Measurements from ENCODE around the gene TMTC2.

Gene TMTC2

GRCh38 chr12:83084516-83085234, 398.0 kb downstream of the TMTC2 start:
- no peak for TF ChIP-seq CTCF (IDR thresholded peaks at IDR 0.05; ENCODE audit: control extremely low read depth, extremely low read depth, low read depth, missing control alignments)
- POLR2A ChIA-PET, result no interaction called here
- DNase-seq (ENCODE audit: extremely low spot score), result no peak
- CTCF ChIA-PET, result interaction anchor here (0.8 kb wide), 1 partner anchor 10 kb away, joined by 3 read pairs; no protein-coding TSS in a partner anchor

- DNase-seq (ENCODE audit: extremely low spot score), result no peak
- ChIA-PET CTCF (no interaction called here), POLR2A (no interaction called here)
- no peak for TF ChIP-seq CTCF (IDR thresholded peaks at IDR 0.05; ENCODE audit: control extremely low read depth, extremely low read depth, low read depth, missing control alignments)
Measured at GRCh38 chr12:83086023-83086422, 399.3 kb downstream of the TMTC2 start.

- ChIA-PET POLR2A (no interaction called here), CTCF (interaction anchor here (3.2 kb wide), 1 partner anchor 9 kb away, joined by 9 read pairs; no protein-coding TSS in a partner anchor)
- DNase-seq (ENCODE audit: extremely low spot score), result no peak
- TF ChIP-seq CTCF (IDR thresholded peaks at IDR 0.05; ENCODE audit: control extremely low read depth, extremely low read depth, low read depth, missing control alignments), result no peak
Measured at GRCh38 chr12:83089575-83089974, 402.9 kb downstream of the TMTC2 start.

DNA sequence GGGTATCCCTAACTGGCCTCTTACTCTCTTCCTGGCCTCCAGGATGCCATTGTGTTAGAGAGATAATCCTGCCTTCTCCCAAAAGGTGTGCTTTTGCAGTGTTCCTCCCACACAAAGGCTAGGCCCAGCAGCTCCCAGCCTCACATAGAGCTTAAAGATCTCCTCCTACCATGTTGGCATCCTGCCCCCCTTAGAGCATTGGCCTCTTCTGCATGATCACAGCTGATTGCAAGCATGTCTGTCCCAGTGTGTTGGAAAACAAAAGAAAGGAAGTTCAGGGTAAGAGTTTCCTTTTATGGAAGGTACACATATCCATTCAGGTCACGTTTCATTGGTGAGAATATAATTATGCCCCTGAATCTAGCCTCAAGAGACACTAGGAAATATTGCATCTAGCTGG, 405.4 kb downstream of the TMTC2 start:
- DNase-seq (ENCODE audit: extremely low spot score), result no peak
- CTCF ChIA-PET, result no interaction called here
- TF ChIP-seq CTCF (IDR thresholded peaks at IDR 0.05; ENCODE audit: control extremely low read depth, extremely low read depth, low read depth, missing control alignments), result no peak
- POLR2A ChIA-PET, result no interaction called here

DNA sequence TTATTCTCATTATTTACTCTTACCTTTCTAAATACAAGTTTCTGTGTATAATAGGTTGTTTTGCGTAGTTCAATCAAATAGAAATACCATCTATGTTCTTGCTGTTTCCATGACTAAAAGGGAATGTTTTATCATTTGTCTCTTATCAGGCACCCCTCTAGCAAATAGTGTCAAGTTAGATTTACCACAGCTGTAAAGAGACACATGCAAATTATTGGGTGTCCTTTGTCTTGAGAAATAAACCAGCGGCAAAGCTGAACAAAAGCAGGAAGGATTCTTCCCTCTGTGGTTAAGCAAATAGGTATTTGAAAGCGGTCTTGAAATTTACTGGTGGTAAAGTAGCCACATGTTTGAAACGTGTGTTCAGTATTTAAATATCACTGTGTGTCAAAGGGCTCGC, 405.9 kb downstream of the TMTC2 start:
- POLR2A ChIA-PET, result no interaction called here
- TF ChIP-seq CTCF (IDR thresholded peaks at IDR 0.05; ENCODE audit: control extremely low read depth, extremely low read depth, low read depth, missing control alignments), result no peak
- CTCF ChIA-PET, result no interaction called here
- no peak for DNase-seq (ENCODE audit: extremely low spot score)

- ChIA-PET POLR2A (no interaction called here), CTCF (no interaction called here)
- TF ChIP-seq CTCF (IDR thresholded peaks at IDR 0.05; ENCODE audit: control extremely low read depth, extremely low read depth, low read depth, missing control alignments), result no peak
- DNase-seq (ENCODE audit: extremely low spot score), result no peak
Measured at GRCh38 chr12:83093426-83093825, 406.7 kb downstream of the TMTC2 start.

Data from GM10248 (cell line).